Upper lobe of left lung (tissue), 6 donors: ENCODE measurements around the gene DPP10. TPM values are rescaled to one million over a fixed set of nuclear protein-coding genes. Genes with fewer than 3 reads are reported as not detected.

ENCODE experiments used
- ATAC-seq, 2 donors: fragments of 200-7000 bp; cut with Tn5 transposase; one replicate each; pipeline ENCODE4 v1.9.1; 2022; ENCODE audit warnings: mild to moderate bottlenecking in 2 of 2, moderate library complexity in 2 of 2; ENCODE audit not compliant: low FRiP score in 2 of 2
- DNase-seq, 2 donors: peaks; one replicate each; pipeline ENCODE4 v3.0.0-alpha.2; 2019 to 2020
- H3K27ac ChIP-seq, 4 donors: fragments of 200-600 bp; sonication (generic); one replicate each; pipeline ENCODE4 v1.5.1; 2016 to 2019
- H3K27me3 ChIP-seq, 4 donors: fragments of 200-600 bp; sonication (generic); one replicate each; pipeline ENCODE4 v1.5.1; 2017 to 2019
- H3K36me3 ChIP-seq, 4 donors: fragments of 200-600 bp; sonication (generic); one replicate each; pipeline ENCODE4 v1.5.1; 2016 to 2019
- H3K4me1 ChIP-seq, 4 donors: fragments of 200-600 bp; sonication (generic); one replicate each; pipeline ENCODE4 v1.5.1; 2018 to 2019
- H3K4me3 ChIP-seq, 4 donors: fragments of 200-600 bp; sonication (generic); one replicate each; pipeline ENCODE4 v1.5.1; 2017 to 2019; ENCODE audit warnings: mild to moderate bottlenecking in 2 of 4, moderate library complexity in 1 of 4
- H3K9me3 ChIP-seq, 4 donors: fragments of 200-600 bp; sonication (generic); one replicate each; pipeline ENCODE4 v1.5.1; 2018 to 2019
- EP300 ChIP-seq, 4 donors: sonication (generic); formaldehyde crosslinking; IDR thresholded peaks; one replicate each; pipeline ENCODE4 v1.5.1; 2017; ENCODE audit warnings: antibody characterized with exemption in 4 of 4, control low read depth in 2 of 4
- POLR2A ChIP-seq, 4 donors: fragments of 450-650 bp; IDR thresholded peaks; one replicate each; pipeline ENCODE4 v1.5.1; 2016 to 2017; ENCODE audit warnings: antibody characterized with exemption in 4 of 4, mild to moderate bottlenecking in 2 of 4
- POLR2AphosphoS5 ChIP-seq, 2 donors: sonication (generic); formaldehyde crosslinking; IDR thresholded peaks; one replicate each; pipeline ENCODE4 v1.5.1; 2017; ENCODE audit warnings: antibody characterized with exemption in 2 of 2
- WGBS, 2 donors: methylation state at CpG; one replicate each; pipeline ENCODE4 v1.1.5; 2017 to 2018; 5-methylcytosine and 5-hydroxymethylcytosine counted together
- total RNA-seq, 6 donors: library from RNA; depleted of rRNA in 4 of 6; stranded (reverse); fragments of >200 nt in 4 of 6; gene quantifications; one replicate each; pipeline versions ENCODE4 v1.1.0 to v1.2.1, GENCODE V29; 2016 to 2021
- TF ChIP-seq, protein P1 (sequence below), 6 experiments: fragments of 450-650 bp in 4 of 6; fragments of 200-600 bp in 2 of 6; sonication (generic) in 2 of 6; IDR thresholded peaks; one replicate each; pipeline ENCODE4 v1.5.1; 2016 to 2019; ENCODE audit warnings: antibody characterized with exemption in 6 of 6
- donor health status: DM: no; HTN: no; CAD: no; lungs with moderate emphysema.
- donor health status: DM: no; HTN: yes; CAD: no; lungs with severe emphysema.

The DPP10 gene
- total RNA-seq, 6 donors from 2014 or later, result 0.46 to 1.7 (median 0.77) TPM; not detected in 2

GRCh38 chr2:115297056-115297455 is 854.6 kb downstream of the DPP10 start:
- WGBS, 2 donors, result 82 to 83% methylated on average over 3 of the region's 3 CpGs
- H3K4me3 ChIP-seq, result no peak overlapping the region
- TF ChIP-seq POLR2AphosphoS5 (IDR thresholded peaks at IDR 0.05) (no peak), EP300 (IDR thresholded peaks at IDR 0.05) (no peak), POLR2A (IDR thresholded peaks at IDR 0.05) (no peak)
- TF ChIP-seq, protein P1, sequence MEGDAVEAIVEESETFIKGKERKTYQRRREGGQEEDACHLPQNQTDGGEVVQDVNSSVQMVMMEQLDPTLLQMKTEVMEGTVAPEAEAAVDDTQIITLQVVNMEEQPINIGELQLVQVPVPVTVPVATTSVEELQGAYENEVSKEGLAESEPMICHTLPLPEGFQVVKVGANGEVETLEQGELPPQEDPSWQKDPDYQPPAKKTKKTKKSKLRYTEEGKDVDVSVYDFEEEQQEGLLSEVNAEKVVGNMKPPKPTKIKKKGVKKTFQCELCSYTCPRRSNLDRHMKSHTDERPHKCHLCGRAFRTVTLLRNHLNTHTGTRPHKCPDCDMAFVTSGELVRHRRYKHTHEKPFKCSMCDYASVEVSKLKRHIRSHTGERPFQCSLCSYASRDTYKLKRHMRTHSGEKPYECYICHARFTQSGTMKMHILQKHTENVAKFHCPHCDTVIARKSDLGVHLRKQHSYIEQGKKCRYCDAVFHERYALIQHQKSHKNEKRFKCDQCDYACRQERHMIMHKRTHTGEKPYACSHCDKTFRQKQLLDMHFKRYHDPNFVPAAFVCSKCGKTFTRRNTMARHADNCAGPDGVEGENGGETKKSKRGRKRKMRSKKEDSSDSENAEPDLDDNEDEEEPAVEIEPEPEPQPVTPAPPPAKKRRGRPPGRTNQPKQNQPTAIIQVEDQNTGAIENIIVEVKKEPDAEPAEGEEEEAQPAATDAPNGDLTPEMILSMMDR (IDR thresholded peaks at IDR 0.05), result no peak
- DNase-seq, result no peak
- H3K4me1 ChIP-seq, result no peaks in the 10 kb centered on the region
- ATAC-seq, result no peak
- H3K27ac ChIP-seq, result no peak overlapping the region
- no peaks in the 10 kb centered on the region for H3K9me3 ChIP-seq
- no peaks in the 10 kb centered on the region for H3K27me3 ChIP-seq
- H3K36me3 ChIP-seq, result no peaks in the 10 kb centered on the region

GRCh38 chr2:115299199-115299598 is 856.8 kb downstream of the DPP10 start:
- Histone ChIP-seq H3K4me1 (no peaks in the 10 kb centered on the region), H3K27me3 (no peaks in the 10 kb centered on the region), H3K4me3 (no peak overlapping the region), H3K9me3 (no peaks in the 10 kb centered on the region), H3K36me3 (no peaks in the 10 kb centered on the region), H3K27ac (no peak overlapping the region)
- TF ChIP-seq, protein P1 (IDR thresholded peaks at IDR 0.05), result no peak
- TF ChIP-seq POLR2A (IDR thresholded peaks at IDR 0.05) (no peak), POLR2AphosphoS5 (IDR thresholded peaks at IDR 0.05) (no peak), EP300 (IDR thresholded peaks at IDR 0.05) (no peak)
- whole genome bisulfite sequencing, 2 donors, result 44 to 56% methylated on average over 2 of the region's 2 CpGs
- DNase-seq (no peak), ATAC-seq (no peak)

DNA sequence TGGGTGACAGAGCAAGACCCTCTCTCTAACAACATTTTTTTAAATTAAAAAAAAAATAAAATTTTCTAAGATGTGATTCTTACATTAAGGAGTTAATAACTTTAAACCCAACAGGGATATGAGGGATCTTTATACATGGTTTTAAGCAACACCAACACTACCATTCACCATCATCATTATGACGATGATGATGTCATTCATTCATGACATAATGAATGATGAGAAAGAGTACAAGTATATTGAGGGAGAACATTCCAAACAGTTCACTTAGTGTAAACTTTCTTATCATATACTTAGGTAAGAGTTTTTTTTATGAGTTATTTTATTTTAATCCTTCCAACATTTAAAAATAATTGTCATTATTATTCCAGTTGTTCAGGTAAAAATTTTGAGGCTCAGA is 863.3 kb downstream of the DPP10 start:
- Histone ChIP-seq H3K36me3 (no peaks in the 10 kb centered on the region), H3K4me3 (no peak overlapping the region), H3K9me3 (no peaks in the 10 kb centered on the region), H3K27ac (no peak overlapping the region), H3K27me3 (no peaks in the 10 kb centered on the region), H3K4me1 (no peaks in the 10 kb centered on the region)
- ATAC-seq, result no peak
- 73 to 78% methylated on average over 1 of the region's 1 CpG for WGBS, 2 donors
- TF ChIP-seq EP300 (IDR thresholded peaks at IDR 0.05) (no peak), POLR2AphosphoS5 (IDR thresholded peaks at IDR 0.05) (no peak), POLR2A (IDR thresholded peaks at IDR 0.05) (no peak)
- TF ChIP-seq, protein P1 (IDR thresholded peaks at IDR 0.05), result no peak
- DNase-seq, result no peak

DNA sequence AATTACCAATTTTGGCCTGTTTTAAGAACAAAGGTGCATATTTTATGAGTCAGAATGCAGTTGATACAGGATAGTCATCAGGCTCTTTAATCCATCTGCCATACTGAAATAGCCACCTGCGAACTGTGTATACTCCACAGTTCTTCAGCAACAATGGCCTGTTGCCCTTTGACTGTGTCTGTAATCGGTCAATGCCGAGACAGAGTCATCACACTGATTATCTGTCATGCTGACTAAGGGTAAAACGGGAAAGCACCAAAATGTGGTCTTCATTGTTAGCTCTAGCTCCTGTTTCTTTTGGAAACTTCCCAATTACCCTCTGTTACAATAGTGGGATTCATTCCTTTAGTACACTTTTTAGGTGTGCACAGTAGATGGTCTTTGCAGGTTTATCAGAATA is 871.7 kb downstream of the DPP10 start:
- H3K9me3 ChIP-seq, result no peaks in the 10 kb centered on the region
- DNase-seq (no peak), ATAC-seq (no peak)
- H3K4me3 ChIP-seq, result no peak overlapping the region
- no peak overlapping the region for H3K27ac ChIP-seq
- H3K36me3 ChIP-seq, result no peaks in the 10 kb centered on the region
- H3K4me1 ChIP-seq, result no peaks in the 10 kb centered on the region
- WGBS, 2 donors, result 69% methylated on average over 4 of the region's 4 CpGs
- no peaks in the 10 kb centered on the region for H3K27me3 ChIP-seq
- no peak for TF ChIP-seq POLR2AphosphoS5 (IDR thresholded peaks at IDR 0.05)
- TF ChIP-seq, protein P1 (IDR thresholded peaks at IDR 0.05), result no peak
- no peak for TF ChIP-seq POLR2A (IDR thresholded peaks at IDR 0.05)
- no peak for TF ChIP-seq EP300 (IDR thresholded peaks at IDR 0.05)

GRCh38 chr2:115327061-115327460 is 884.6 kb downstream of the DPP10 start:
- Histone ChIP-seq H3K9me3 (no peaks in the 10 kb centered on the region), H3K4me3 (no peak overlapping the region), H3K4me1 (no peaks in the 10 kb centered on the region), H3K27ac (no peak overlapping the region), H3K36me3 (no peaks in the 10 kb centered on the region), H3K27me3 (no peaks in the 10 kb centered on the region)
- WGBS, 2 donors, result 55 to 78% methylated on average over 1 of the region's 1 CpG
- ATAC-seq (no peak), DNase-seq (no peak)
- TF ChIP-seq POLR2AphosphoS5 (IDR thresholded peaks at IDR 0.05) (no peak), POLR2A (IDR thresholded peaks at IDR 0.05) (no peak), EP300 (IDR thresholded peaks at IDR 0.05) (no peak)
- TF ChIP-seq, protein P1 (IDR thresholded peaks at IDR 0.05), result no peak
